HS-5 (cell line): ENCODE results near the gene OR10T2.
"Not testable (repeated sequence)": the region's sequence is repeated elsewhere in the genome, so short reads cannot be mapped to it uniquely, and the experiment has no call there.

Source experiments
- DNase-seq: peaks from one replicate; pipeline ENCODE4 v3.0.0-alpha.2; 2012; ENCODE audit warnings: low read depth

OR10T2 gene

GRCh38 chr1:158355773-158356285 is 43.4 kb downstream of the OR10T2 start:
- DNase-seq = no peak

DNA sequence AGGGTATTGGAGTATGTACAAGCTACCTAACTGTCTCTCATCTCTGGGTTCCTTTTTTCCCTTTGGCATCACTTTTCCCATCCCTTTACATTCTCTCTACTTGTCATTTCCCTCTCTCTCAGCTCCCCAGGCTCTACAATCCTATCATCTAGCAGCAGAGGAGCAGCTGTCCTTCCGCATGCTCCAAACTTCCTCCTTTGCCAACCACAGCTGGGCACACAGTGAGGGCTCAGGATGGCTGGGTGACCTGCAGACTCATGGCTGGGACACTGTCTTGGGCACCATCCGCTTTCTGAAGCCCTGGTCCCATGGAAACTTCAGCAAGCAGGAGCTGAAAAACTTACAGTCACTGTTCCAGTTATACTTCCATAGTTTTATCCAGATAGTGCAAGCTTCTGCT is 45.0 kb downstream of the OR10T2 start:
- no peak for DNase-seq

DNA sequence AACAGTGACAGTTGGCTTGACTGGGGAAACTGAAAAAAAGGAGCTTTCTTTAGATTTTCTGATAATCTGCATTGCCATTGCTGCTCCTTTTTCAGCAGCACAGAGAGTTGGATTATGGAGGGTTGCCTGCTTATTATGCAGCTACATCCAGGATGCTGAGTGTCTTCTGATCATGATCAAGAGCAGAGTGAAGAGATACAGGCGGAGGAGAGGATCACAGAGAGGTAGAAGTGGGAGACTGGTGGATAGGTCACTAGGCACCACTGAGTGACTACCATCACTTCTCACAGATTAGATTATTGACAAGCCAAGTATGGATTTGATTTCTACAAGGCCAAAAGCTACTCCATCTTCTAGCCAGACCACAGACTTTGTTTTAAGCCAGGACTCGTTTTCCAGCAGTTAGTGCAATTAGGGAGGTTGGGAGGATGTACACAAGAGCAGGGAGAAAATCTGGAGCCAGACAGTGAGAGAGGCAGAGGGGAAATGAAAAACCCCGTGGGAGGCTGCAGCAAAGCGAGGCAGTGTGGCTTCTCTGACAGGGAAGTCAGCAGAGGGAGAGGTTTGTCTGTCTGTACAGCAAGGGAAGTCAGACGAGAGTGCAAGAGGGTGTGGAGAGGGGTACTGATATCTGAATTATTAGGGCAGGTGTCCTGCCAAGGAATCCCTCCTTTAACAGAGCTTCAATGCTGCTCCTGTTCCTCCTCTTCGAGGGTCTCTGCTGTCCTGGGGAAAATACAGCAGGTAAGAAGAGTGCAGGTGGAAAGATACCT is 45.8 kb downstream of the OR10T2 start, which contains the start of gene CD1E:
CD1E (plus strand) TSS at position 592 of the 773 bp plus-strand sequence; CDS start at position 687, 95 bp downstream.
- no peak for DNase-seq

DNA sequence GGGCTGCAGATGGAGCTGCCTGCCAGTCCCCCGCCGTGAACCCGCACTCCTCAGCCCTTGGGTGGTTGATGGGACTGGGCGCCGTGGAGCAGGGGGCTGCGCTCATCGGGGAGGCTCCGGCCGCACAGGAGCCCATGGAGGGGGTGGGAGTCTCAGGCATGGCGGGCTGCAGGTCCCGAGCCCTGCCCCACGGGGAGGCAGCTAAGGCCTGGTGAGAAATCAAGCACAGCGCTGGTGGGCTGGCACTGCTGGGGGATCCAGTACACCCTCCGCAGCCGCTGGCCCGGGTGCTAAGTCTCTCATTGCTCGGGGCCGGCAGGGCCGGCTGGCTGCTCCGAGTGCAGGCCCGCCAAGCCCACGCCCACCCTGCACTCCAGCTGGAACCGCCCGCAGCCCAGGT is 50.3 kb downstream of the OR10T2 start:
- DNase-seq = not testable (repeated sequence)
